Body of pancreas (tissue), 4 donors: Measurements from ENCODE around the gene DLX5.

Source experiments
- POLR2A ChIP-seq, 3 donors: fragments of 450-650 bp; IDR thresholded peaks; one replicate each; pipeline ENCODE4 v1.6.1; 2016; ENCODE audit warnings: antibody characterized with exemption in 3 of 3, mild to moderate bottlenecking in 2 of 3
- TF ChIP-seq, protein P1 (sequence below), 7 experiments: fragments of 450-650 bp in 4 of 7; fragments of 200-600 bp in 3 of 7; sonication (generic) in 3 of 7; IDR thresholded peaks; one replicate each; pipeline ENCODE4 v1.5.1; 2016 to 2019; ENCODE audit warnings: antibody characterized with exemption in 7 of 7

DNA sequence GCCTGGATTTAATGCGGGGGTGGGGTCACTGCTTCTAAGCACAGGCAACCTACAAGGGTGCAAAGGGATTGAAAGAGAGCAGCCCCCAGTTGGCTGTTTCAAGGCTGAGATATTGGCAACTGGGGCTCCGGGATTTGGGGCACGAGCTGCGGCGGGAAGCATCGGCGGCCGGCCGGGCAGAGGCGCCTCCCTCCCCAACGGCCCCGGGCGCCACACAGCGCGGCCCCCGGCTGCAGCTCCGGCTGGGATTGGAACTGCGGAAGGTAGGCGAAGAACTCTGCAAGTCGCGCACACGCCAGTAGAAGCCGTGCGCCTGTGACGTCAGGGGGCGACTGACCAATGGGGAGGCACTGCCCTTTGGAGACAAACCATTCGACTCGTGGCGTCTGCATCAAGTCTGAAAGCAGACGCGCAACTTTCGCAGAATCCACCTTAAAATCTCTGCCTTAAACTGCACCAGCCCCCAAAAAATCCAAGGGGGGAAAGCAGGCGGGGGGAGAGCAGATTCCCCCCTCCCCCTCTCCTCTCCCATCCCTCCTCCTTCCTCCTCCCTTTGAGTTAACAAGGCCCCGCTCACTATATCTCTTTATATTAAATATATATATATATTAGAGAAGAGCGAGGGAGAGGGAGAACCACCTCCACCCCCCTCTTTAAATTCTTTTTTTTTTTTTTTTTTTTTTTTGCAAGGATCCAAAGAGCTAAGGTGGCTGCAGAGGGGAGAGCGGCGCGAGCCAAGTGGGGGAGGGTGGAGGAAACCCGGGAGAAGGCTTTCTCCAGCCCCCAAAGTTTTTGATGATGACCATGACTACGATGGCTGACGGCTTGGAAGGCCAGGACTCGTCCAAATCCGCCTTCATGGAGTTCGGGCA is 19.2 kb downstream of the DLX5 start, which contains the start of gene DLX6:
- no peak for TF ChIP-seq POLR2A (IDR thresholded peaks at IDR 0.05)
- TF ChIP-seq, protein P1, sequence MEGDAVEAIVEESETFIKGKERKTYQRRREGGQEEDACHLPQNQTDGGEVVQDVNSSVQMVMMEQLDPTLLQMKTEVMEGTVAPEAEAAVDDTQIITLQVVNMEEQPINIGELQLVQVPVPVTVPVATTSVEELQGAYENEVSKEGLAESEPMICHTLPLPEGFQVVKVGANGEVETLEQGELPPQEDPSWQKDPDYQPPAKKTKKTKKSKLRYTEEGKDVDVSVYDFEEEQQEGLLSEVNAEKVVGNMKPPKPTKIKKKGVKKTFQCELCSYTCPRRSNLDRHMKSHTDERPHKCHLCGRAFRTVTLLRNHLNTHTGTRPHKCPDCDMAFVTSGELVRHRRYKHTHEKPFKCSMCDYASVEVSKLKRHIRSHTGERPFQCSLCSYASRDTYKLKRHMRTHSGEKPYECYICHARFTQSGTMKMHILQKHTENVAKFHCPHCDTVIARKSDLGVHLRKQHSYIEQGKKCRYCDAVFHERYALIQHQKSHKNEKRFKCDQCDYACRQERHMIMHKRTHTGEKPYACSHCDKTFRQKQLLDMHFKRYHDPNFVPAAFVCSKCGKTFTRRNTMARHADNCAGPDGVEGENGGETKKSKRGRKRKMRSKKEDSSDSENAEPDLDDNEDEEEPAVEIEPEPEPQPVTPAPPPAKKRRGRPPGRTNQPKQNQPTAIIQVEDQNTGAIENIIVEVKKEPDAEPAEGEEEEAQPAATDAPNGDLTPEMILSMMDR (IDR thresholded peaks at IDR 0.05), result no peak
